Endothelial cell of umbilical vein (primary cell): ENCODE results near the gene FKBP2. TPM values are rescaled to one million over a fixed set of nuclear protein-coding genes. Genes with fewer than 3 reads are reported as not detected.

ENCODE experiments used
- BruUV-seq: library from RNA; stranded (reverse); fragments of 400-500 nt; replicated peaks from 2 replicates; lab custom pipeline; 2021; lab: Mats Ljungman, UMichigan
- CTCF ChIA-PET: fragments of 300-600, 350-600 bp; sonication (Branson Sonifier 250); formaldehyde crosslinking; loops from one replicate; lab custom pipeline; 2021; ENCODE audit warnings: antibody characterized with exemption, inconsistent platforms; lab: Charles Lee
- POLR2A ChIA-PET: fragments of 300-600, 350-600 bp; sonication (Branson Sonifier 250); formaldehyde crosslinking; loops from one replicate; lab custom pipeline; 2021; ENCODE audit warnings: antibody characterized with exemption, inconsistent platforms; lab: Charles Lee
- DNase-seq: peaks from one replicate; pipeline ENCODE4 v3.0.0-alpha.2; 2011; ENCODE audit warnings: low read depth, low spot score
- FAIRE-seq: peaks from 2 replicates; lab custom pipeline; 2011; peaks lifted over from hg19 to GRCh38; lab: Jason Lieb, UNC
- H2AFZ ChIP-seq: 2 replicates; pipeline ENCODE4 v1.6.0; 2012; ENCODE audit warnings: low read depth, low read length, control low read depth, inconsistent platforms
- H3K27ac ChIP-seq: 2 replicates; pipeline ENCODE4 v1.5.1; 2011; ENCODE audit warnings: low read depth, mild to moderate bottlenecking, control low read depth, low read length, moderate library complexity; ENCODE audit not compliant: insufficient read depth
- H3K27me3 ChIP-seq, 2 experiments: 2 replicates each; pipeline versions ENCODE4 v1.6.0 to v1.6.1; 2011; ENCODE audit warnings: low read length in 2 of 2, mixed read lengths in 1 of 2; ENCODE audit not compliant: control insufficient read depth in 2 of 2, insufficient read depth in 2 of 2
- H3K36me3 ChIP-seq, 2 experiments: 2 replicates in 1 of 2; 3 replicates in 1 of 2; pipeline ENCODE4 v1.5.1; 2011; ENCODE audit warnings: low read length in 2 of 2, mild to moderate bottlenecking in 1 of 2, moderate library complexity in 1 of 2; ENCODE audit not compliant: control insufficient read depth in 2 of 2, insufficient read depth in 2 of 2; ENCODE audit errors: extremely low read depth in 1 of 2
- H3K4me1 ChIP-seq: 3 replicates; pipeline ENCODE4 v1.5.1; 2011; ENCODE audit warnings: mild to moderate bottlenecking, low read length; ENCODE audit not compliant: control insufficient read depth, insufficient read depth; ENCODE audit errors: extremely low read depth
- H3K4me2 ChIP-seq: 2 replicates; pipeline ENCODE4 v1.6.1; 2011; ENCODE audit warnings: low read length, control low read depth, mixed read lengths; ENCODE audit not compliant: insufficient read depth
- H3K4me3 ChIP-seq, 3 experiments: fragments of 200-600 bp in 1 of 3; sonication (generic), shearing (Covaris generic) in 1 of 3; replicated peaks in 1 of 3; 2 replicates each; pipeline ENCODE4 v1.5.1; 2011 to 2016; ENCODE audit warnings: control low read depth in 3 of 3, low read length in 3 of 3, mild to moderate bottlenecking in 2 of 3, inconsistent platforms in 1 of 3, low read depth in 1 of 3, moderate library complexity in 1 of 3; ENCODE audit not compliant: insufficient read depth in 1 of 3
- H3K79me2 ChIP-seq: 2 replicates; pipeline ENCODE4 v1.6.0; 2012; ENCODE audit warnings: low read length, inconsistent platforms; ENCODE audit not compliant: control insufficient read depth, insufficient read depth
- H3K9ac ChIP-seq: replicated peaks from 2 replicates; pipeline ENCODE3; 2011; ENCODE audit warnings: low read length, control low read depth; ENCODE audit not compliant: insufficient read depth; ENCODE audit errors: extremely low read depth
- H3K9me1 ChIP-seq: replicated peaks from 3 replicates; pipeline ENCODE4 v1.6.0; 2011; ENCODE audit warnings: mild to moderate bottlenecking, low read length; ENCODE audit not compliant: control insufficient read depth, insufficient read depth; ENCODE audit errors: extremely low read depth
- H3K9me3 ChIP-seq: replicated peaks from 2 replicates; pipeline ENCODE4 v1.5.1; 2012; ENCODE audit warnings: low read length, inconsistent platforms; ENCODE audit not compliant: control insufficient read depth, insufficient read depth
- H4K20me1 ChIP-seq: replicated peaks from 2 replicates; pipeline ENCODE3; 2011; ENCODE audit warnings: mild to moderate bottlenecking, low read length; ENCODE audit not compliant: control insufficient read depth, insufficient read depth; ENCODE audit errors: extremely low read depth
- CTCF ChIP-seq, 2 donors: IDR thresholded peaks; 1 replicate in 1 of 2; 2 replicates in 1 of 2; pipeline ENCODE4 v1.5.1; 2011; ENCODE audit warnings: low read length in 2 of 2, mild to moderate bottlenecking in 2 of 2, moderate library complexity in 2 of 2, control low read depth in 1 of 2, inconsistent platforms in 1 of 2, low read depth in 1 of 2; ENCODE audit not compliant: insufficient read depth in 1 of 2; ENCODE audit errors: extremely low read depth in 1 of 2
- EZH2 ChIP-seq: IDR thresholded peaks from 2 replicates; pipeline ENCODE4 v1.6.1; 2012; ENCODE audit warnings: borderline replicate concordance, low read depth, mild to moderate bottlenecking, moderate library complexity, low read length, inconsistent platforms; ENCODE audit not compliant: severe bottlenecking
- FOS ChIP-seq: IDR thresholded peaks from 2 replicates; pipeline ENCODE4 v1.6.1; 2011; ENCODE audit warnings: mild to moderate bottlenecking, low read length, moderate library complexity, borderline replicate concordance; ENCODE audit not compliant: insufficient read depth
- GATA2 ChIP-seq: IDR thresholded peaks from 2 replicates; pipeline ENCODE4 v1.7.0; 2011; ENCODE audit warnings: low read depth, mild to moderate bottlenecking, moderate library complexity, mixed read lengths, low read length; ENCODE audit not compliant: insufficient read length, insufficient read depth
- JUN ChIP-seq: IDR thresholded peaks from 2 replicates; pipeline ENCODE4 v1.6.1; 2011; ENCODE audit warnings: borderline replicate concordance, low read depth; ENCODE audit not compliant: insufficient read length, insufficient read depth
- MAX ChIP-seq: IDR thresholded peaks from 2 replicates; pipeline ENCODE4 v1.6.1; 2011; ENCODE audit not compliant: insufficient read depth, insufficient read length
- MYC ChIP-seq: IDR thresholded peaks from one replicate; pipeline ENCODE4 v1.6.1; 2011; ENCODE audit warnings: mild to moderate bottlenecking, low read depth, low read length
- POLR2A ChIP-seq: IDR thresholded peaks from 2 replicates; pipeline ENCODE4 v1.6.1; 2012; ENCODE audit warnings: low read depth, mild to moderate bottlenecking, control low read depth, low read length
- POLR2AphosphoS5 ChIP-seq: IDR thresholded peaks from 2 replicates; pipeline ENCODE4 v1.6.1; 2012; ENCODE audit warnings: low read depth, mild to moderate bottlenecking, control low read depth, low read length, moderate library complexity; ENCODE audit not compliant: insufficient read depth
- dilution Hi-C: fragments of 300-500 bp; cut with MboI; formaldehyde crosslinking; loops from one replicate; pipeline ENCODE4 v1.15.0; 2019; ENCODE audit warnings: low sequenced_read_pairs; ENCODE audit not compliant: extremely low pct_ligation_motif_present
- intact Hi-C: fragments of 100-400 bp; cut with micrococcal nuclease; formaldehyde crosslinking; loops from one replicate; pipeline ENCODE4 v1.10.0; 2022
- polyA plus RNA-seq, 4 experiments: library from polyadenylated mRNA; depleted of rRNA in 3 of 4; stranded (reverse) in 3 of 4; unstranded in 1 of 4; fragments of >200 nt; gene quantifications; 2 replicates each; pipeline versions ENCODE4 v1.2.1 to v1.2.3, GENCODE V29; 2011 to 2012; ENCODE audit warnings: missing spikeins in 1 of 4
- total RNA-seq: library from RNA; stranded (reverse); gene quantifications from 2 replicates; pipeline ENCODE4 v1.2.3, GENCODE V29; 2021

The FKBP2 gene
- total and polyA plus RNA-seq, 2 donors (not counting 3 experiments of a cell fraction or from before 2014, with no cell fraction given), result 48.5 to 74.4 TPM

GRCh38 chr11:64259533-64260067 lies 18.7 kb downstream of the FKBP2 start:
- Histone ChIP-seq H3K79me2 (peaks cover 3% of the 10 kb centered on the region), H3K36me3 (peaks cover 18 to 44% of the 10 kb centered on the region in 2 experiments)
- no TSS peak for BruUV-seq

More at GRCh38 chr11:64259533-64260067, 18.7 kb downstream of the FKBP2 start:
- ChIA-PET POLR2A (no interaction called here), CTCF (no interaction called here)
- no peaks in the 10 kb centered on the region for H3K9me3 ChIP-seq
- no peak overlapping the region for H2AFZ ChIP-seq
- no peak overlapping the region for H3K9ac ChIP-seq
- H3K27me3 ChIP-seq, result no peaks in the 10 kb centered on the region
- H3K4me1 ChIP-seq, result peaks cover 15% of the 10 kb centered on the region
- H4K20me1 ChIP-seq, result no peaks in the 10 kb centered on the region
- intact Hi-C loops, result no loop called here
- FAIRE-seq (no peak), DNase-seq (no peak)
- no peak overlapping the region for H3K4me3 ChIP-seq
- H3K9me1 ChIP-seq, result no peaks in the 10 kb centered on the region
- dilution Hi-C loops, result no loop called here
- no peak overlapping the region for H3K4me2 ChIP-seq
- H3K27ac ChIP-seq, result no peak overlapping the region
- TF ChIP-seq FOS (no peak), CTCF (IDR thresholded peaks at IDR 0.05; ENCODE audit: extremely low read depth in 1 of 2, insufficient read depth in 1 of 2, low read depth in 1 of 2, low read length in 2 of 2) (no peak), EZH2 (no peak), POLR2A (no peak), MAX (no peak), POLR2AphosphoS5 (no peak), MYC (no peak), JUN (no peak), GATA2 (no peak)
